Effector memory CD4-positive, alpha-beta T cell (primary cell): Measurements from ENCODE around the gene C2CD5.

Experiments used
- DNase-seq, 3 donors: peaks; one replicate each; pipeline ENCODE4 v3.0.0-alpha.2; 2020
- H3K27ac ChIP-seq: 2 replicates; pipeline ENCODE4 v1.7.0; 2013; ENCODE audit warnings: mild to moderate bottlenecking, low read length, moderate library complexity; ENCODE audit not compliant: insufficient read depth, poor library complexity, severe bottlenecking
- H3K27me3 ChIP-seq: replicated peaks from 2 replicates; pipeline ENCODE4 v1.7.0; 2013; ENCODE audit warnings: mild to moderate bottlenecking, low read length; ENCODE audit not compliant: insufficient read depth, control insufficient read depth, poor library complexity, severe bottlenecking
- H3K36me3 ChIP-seq: 2 replicates; pipeline ENCODE4 v1.7.0; 2013; ENCODE audit warnings: mild to moderate bottlenecking, low read length, moderate library complexity; ENCODE audit not compliant: control insufficient read depth, insufficient read depth
- H3K4me1 ChIP-seq: 2 replicates; pipeline ENCODE4 v1.7.0; 2013; ENCODE audit warnings: low read length, mild to moderate bottlenecking; ENCODE audit not compliant: control insufficient read depth, insufficient read depth, poor library complexity, severe bottlenecking
- H3K4me3 ChIP-seq: 2 replicates; pipeline ENCODE4 v1.7.0; 2013; ENCODE audit warnings: low read length, low read depth, mild to moderate bottlenecking; ENCODE audit not compliant: insufficient read depth, poor library complexity, severe bottlenecking
- H3K9me3 ChIP-seq: 2 replicates; pipeline ENCODE4 v1.7.0; 2013; ENCODE audit warnings: mild to moderate bottlenecking, low read length, moderate library complexity; ENCODE audit not compliant: control insufficient read depth

Gene C2CD5

DNA sequence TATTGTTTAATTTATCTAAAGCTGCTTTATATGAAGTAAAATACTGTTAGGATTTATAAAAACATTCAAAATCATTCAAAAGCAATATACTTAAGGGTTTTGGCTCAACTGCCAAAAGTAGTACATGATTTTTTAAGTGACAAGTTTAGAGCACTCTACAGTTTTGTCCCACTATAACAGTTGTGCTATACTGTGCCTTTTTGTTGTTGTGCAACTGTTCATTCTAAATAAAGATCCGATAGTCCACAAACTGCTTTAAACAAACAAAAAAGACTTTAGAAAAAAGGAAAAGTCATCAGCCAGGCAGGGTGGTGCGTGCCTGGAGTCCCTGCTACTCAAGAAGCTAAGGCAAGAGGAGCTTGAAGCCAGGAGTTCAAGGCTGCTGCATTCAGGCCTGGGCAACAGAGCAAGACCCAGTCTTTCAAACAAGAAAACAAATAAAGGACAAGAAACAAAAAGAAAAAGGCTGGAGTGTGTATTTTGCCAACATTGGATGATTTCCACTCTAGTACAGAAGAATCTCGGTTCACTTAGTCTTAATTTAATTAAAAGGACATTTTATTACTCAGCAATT lies 7.3 kb downstream of the C2CD5 start:
- no peak for DNase-seq
- H3K9me3 ChIP-seq = no peaks in the 10 kb centered on the region
- H3K4me1 ChIP-seq = peaks cover 16% of the 10 kb centered on the region
- H3K27me3 ChIP-seq = no peaks in the 10 kb centered on the region
- H3K4me3 ChIP-seq = no peak overlapping the region
- peaks cover 16% of the 10 kb centered on the region for H3K36me3 ChIP-seq
- no peak overlapping the region for H3K27ac ChIP-seq

GRCh38 chr12:22536346-22536945 lies 7.9 kb downstream of the C2CD5 start:
- peaks cover 22% of the 10 kb centered on the region for H3K36me3 ChIP-seq
- H3K27me3 ChIP-seq = no peaks in the 10 kb centered on the region
- H3K4me1 ChIP-seq = peaks cover 12% of the 10 kb centered on the region
- no peak overlapping the region for H3K4me3 ChIP-seq
- H3K9me3 ChIP-seq = no peaks in the 10 kb centered on the region
- no peak overlapping the region for H3K27ac ChIP-seq
- no peak for DNase-seq

DNA sequence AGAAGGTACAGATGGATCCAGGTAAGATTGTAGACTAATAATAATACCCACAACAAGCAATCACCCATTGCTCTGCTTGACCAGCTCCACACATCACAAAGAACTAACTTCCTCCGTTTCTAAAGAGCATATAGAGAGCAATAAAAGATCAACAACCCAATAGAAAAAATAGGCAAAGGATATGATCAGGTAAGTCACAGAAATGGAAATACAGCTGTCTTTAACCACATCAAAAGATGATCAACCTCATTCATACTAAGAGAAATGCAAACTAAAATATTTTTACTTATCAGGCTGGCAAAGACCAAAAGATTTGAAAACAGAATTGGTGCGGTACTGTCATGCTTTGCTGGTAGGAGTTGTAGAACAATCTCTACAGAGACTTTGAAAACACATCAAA lies 8.9 kb downstream of the C2CD5 start:
- DNase-seq = no peak
- Histone ChIP-seq H3K27ac (no peak overlapping the region), H3K4me3 (no peak overlapping the region), H3K4me1 (peaks cover 7% of the 10 kb centered on the region), H3K36me3 (peaks cover 24% of the 10 kb centered on the region), H3K9me3 (no peaks in the 10 kb centered on the region), H3K27me3 (no peaks in the 10 kb centered on the region)

DNA sequence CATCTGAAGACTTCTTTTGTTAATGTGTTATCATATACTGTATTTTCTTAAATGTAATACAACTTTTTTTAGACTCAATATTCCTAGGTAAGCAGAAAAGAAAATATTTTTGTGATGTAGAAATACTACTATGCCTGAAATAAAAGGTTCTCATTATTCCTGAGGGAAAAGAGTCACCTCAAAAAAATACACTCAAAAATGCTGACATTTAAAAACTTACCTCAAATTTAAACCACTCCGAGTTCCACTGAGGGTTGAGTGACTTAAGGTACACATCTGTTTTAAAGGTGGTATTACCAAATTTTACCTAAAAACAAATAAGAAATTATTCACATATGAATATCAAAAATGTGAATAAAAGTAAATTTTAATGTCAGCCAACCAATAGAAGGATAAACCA lies 9.3 kb downstream of the C2CD5 start:
- no peak overlapping the region for H3K27ac ChIP-seq

DNA sequence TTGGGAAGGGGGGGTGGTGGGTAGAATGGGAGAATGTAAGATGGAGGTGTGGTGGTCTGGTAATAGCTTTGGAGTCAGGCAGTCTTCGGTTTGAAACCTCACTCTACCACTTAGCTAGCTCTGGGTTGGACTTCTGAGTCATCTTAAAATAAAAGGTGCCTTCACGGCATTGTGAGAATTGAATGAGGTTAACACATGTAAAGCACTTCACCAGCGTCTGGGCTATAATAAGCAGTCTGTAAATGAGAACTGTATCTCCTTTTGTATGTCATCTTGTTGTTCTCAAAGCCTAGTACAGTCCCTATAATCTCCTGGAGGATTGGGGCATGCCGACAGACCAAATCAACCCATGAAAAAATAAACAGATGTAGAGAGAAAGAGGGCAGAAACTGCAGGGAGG lies 11.2 kb downstream of the C2CD5 start:
- peaks cover 24% of the 10 kb centered on the region for H3K36me3 ChIP-seq
- DNase-seq = no peak
- no peak overlapping the region for H3K27ac ChIP-seq
- no peaks in the 10 kb centered on the region for H3K9me3 ChIP-seq
- H3K4me1 ChIP-seq = peaks cover 7% of the 10 kb centered on the region
- H3K4me3 ChIP-seq = no peak overlapping the region
- no peaks in the 10 kb centered on the region for H3K27me3 ChIP-seq

More for the DNA sequence above, 9.3 kb downstream of the C2CD5 start:
- H3K36me3 ChIP-seq = peaks cover 24% of the 10 kb centered on the region
- H3K4me3 ChIP-seq = no peak overlapping the region
- H3K27me3 ChIP-seq = no peaks in the 10 kb centered on the region
- DNase-seq = no peak
- H3K4me1 ChIP-seq = peaks cover 7% of the 10 kb centered on the region
- H3K9me3 ChIP-seq = no peaks in the 10 kb centered on the region

DNA sequence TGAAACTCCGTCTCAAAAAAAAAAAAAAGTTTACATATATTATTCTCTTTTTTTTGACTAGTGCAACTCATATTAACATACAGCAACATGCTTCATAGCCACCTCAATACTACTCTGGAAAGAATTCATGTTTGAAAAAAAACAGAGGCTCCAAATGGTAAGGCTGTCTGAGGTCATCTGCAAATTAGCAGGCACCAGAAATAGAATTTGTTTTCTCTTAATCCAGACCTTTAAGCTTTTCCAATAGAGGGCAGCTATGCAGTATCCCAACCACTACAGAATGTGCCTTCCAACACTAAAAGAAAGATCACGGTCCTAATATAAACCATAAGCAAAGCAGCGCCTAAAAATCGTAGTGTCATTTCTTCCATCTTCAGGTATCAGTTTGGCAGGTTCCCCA lies 12.0 kb downstream of the C2CD5 start:
- no peaks in the 10 kb centered on the region for H3K27me3 ChIP-seq
- no peaks in the 10 kb centered on the region for H3K9me3 ChIP-seq
- DNase-seq = no peak
- H3K4me1 ChIP-seq = peaks cover 7% of the 10 kb centered on the region
- H3K27ac ChIP-seq = no peak overlapping the region
- peaks cover 24% of the 10 kb centered on the region for H3K36me3 ChIP-seq
- H3K4me3 ChIP-seq = no peak overlapping the region

DNA sequence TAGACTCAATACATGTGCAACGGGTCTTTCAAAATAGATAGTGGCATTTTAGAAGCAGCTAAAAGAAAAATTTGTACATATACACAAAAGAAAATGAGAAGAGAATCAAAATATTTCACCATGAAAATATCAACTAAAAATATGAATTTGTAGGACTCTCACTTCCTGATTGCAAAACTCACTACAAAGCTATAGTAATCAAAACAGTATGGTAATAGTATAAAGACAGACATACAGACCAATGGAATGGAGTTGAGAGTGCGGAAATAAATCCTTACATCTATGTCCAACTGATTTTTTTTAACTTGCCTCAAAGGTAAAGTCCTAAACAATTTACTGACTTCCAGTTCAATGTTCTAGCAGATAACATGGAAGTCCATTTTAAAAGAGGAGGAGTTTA lies 13.1 kb downstream of the C2CD5 start:
- Histone ChIP-seq H3K36me3 (peaks cover 27% of the 10 kb centered on the region), H3K27ac (no peak overlapping the region), H3K4me3 (no peak overlapping the region), H3K9me3 (no peaks in the 10 kb centered on the region), H3K4me1 (peaks cover 7% of the 10 kb centered on the region), H3K27me3 (no peaks in the 10 kb centered on the region)
- DNase-seq = no peak

DNA sequence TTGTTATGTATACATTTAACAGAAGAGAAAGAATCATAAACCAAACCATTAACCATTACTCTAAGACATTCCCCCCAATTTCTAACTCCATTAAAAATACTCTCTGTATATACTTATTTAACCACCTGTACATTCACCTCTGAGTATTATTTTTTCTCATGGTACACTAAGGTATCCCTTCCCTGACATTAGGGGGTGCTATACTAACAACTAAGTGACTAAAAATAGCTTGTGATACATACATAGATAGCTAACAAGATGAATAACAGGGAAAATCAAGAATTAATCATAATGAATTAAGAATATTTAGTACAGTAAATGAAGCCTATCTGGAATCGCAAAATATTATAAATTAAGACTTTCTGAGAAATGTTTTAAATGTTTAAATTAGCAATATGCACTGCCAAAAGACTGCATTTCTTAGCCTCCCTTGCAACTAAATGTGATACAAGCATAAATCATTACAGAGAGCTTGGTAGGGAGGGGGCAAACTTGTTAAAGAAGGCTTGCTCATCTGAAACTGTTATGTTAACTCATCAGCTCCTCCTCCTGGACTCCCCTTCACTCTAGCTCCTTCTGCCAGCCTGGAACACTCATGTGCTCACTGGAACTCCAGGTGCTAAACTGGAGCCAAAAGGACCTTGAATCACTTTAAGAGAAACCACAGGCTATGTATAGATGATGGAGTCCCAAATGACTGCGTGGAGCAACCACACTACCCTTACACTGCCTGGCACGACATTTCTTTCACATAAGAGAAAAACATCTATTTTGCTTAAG lies 14.9 kb downstream of the C2CD5 start:
- Histone ChIP-seq H3K4me3 (no peak overlapping the region), H3K27me3 (no peaks in the 10 kb centered on the region), H3K4me1 (no peaks in the 10 kb centered on the region), H3K36me3 (peaks cover 39% of the 10 kb centered on the region), H3K9me3 (no peaks in the 10 kb centered on the region), H3K27ac (no peak overlapping the region)
- DNase-seq = no peak

- Histone ChIP-seq H3K4me3 (no peak overlapping the region), H3K27ac (no peak overlapping the region), H3K27me3 (no peaks in the 10 kb centered on the region), H3K36me3 (peaks cover 43% of the 10 kb centered on the region), H3K4me1 (no peaks in the 10 kb centered on the region), H3K9me3 (no peaks in the 10 kb centered on the region)
- DNase-seq = no peak
Observed at GRCh38 chr12:22527999-22528398, 16.3 kb downstream of the C2CD5 start.

DNA sequence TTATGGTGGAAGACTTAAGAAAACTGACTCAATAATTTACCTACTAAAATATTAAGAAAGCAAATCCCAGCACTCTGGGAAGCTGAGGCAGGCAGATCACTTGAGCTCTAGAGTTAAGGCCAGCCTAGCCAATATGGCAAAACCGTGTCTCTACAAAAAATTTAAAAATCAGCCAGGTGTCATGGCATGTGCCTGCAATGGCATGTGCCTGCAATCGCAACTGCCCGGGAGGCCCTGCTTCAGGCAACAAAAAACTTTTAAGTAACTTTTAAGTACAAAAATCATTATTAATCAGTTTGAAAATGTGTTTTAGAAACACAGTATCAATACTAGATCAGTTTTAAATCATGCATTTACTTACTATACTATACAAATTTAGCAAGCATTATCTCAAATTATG lies 17.5 kb downstream of the C2CD5 start:
- Histone ChIP-seq H3K9me3 (no peaks in the 10 kb centered on the region), H3K4me1 (no peaks in the 10 kb centered on the region), H3K36me3 (peaks cover 35% of the 10 kb centered on the region), H3K27me3 (no peaks in the 10 kb centered on the region), H3K27ac (no peak overlapping the region), H3K4me3 (no peak overlapping the region)
- DNase-seq = no peak
